ENCODE data around the gene BRD2.

BRD2 gene

DNA sequence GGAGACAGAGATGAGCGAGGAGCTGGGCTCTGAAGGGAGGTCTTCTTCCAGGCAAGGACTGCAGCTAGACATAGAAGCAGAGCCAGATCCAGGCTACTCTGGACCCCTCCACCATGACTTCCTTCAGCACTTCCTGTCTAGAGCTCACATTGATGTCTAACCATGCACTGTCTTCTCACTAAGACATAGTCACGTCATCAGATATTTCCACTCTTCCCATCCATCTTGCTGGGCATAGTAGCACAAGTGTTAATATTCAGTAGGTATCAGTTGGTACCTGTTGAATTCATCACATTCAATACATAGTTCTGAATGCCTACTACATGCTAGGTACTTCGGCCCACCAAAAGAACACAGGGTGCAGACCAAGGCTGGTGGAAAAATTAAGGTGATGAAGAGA lies 18.4 kb upstream of the BRD2 start:
- no peak for DNase-seq

DNA sequence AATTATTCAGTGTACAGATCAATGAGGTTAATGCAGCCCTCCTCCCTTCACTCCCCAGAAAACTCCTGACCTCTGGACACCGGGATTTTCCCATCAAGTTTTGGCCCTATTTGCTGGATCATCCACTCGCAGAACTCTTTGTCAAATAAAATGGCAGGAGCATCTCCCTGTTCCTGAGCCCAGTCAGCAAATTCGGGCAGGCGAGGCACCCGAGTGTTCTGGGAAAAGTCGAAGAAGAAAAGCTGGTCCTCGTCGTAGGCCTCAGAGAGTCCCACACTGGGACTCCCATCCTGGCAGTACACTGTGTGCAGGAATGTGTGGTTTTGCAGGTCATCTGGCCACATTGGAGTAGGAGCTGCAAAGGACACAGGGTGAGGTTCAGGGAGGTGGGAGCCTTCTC lies 17.9 kb upstream of the BRD2 start:
- no peak for DNase-seq

DNA sequence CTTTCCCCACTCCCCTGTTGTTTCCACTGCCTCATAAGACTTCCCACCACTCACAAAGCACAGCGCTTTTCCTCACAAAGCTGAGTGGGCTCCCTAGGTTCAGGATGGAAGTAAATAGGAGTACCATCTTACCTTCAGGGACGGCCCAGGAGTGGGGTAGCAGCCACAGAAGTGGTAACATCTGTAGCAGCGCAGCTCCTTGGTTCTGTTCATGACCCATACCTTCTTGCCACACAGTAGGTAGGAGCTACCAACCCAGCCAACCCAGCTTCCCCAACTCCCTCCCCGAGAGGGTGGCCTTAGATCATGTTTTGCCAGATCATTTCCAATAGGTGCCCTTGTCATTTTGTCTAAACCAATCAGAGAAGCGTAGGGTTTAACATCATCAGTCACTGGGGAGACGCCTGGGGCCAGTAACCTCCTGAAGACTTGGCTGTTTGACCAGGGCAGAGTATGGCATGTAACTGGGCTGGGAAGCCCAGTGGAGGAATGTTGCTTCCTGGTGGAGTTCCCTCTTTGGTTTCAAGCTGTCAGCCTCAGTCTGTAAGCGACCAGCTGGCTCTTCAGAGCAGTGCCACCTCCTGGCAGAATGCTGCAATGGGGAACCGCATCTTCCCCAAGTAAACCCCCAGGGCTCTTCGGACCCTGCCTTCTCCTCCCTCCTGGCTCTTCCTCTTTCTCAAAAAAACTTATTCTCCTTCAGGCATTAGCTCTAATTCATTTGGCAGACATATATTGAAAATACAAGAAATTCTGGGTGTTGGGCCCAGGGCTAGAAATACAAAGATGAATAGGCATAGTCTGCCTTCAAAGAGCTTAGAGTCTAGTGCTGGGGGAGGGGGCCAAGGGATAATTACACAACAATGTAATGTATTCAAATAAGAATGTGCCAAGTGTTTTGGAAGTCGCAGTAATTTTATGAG lies 15.3 kb upstream of the BRD2 start, which contains the start of gene HLA-DMA:
TSS of gene HLA-DMA (minus strand) at position 281 of the 923 bp plus-strand sequence. CDS start at position 220, 61 bp downstream.
- DNase-seq: peak; percentile 94

DNA sequence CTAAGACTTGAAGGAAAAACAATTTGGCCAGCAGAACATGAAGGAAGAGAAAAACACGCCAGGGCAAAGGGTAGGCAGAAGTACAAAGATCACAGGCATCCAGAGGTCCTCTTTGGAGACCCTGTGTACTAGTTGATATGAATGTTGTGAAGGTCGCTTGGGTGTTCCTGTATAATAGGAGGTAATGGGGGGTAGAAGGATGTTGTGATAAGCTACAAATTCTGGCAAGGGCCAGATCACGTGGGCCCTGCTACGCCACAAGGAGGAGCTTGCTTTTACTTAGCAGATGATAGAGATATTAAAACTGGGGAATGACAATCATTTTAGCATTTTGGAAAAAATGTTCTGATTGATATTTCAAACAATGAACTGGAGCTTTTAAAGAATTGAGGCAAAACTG lies 14.6 kb upstream of the BRD2 start:
- DNase-seq: no peak

DNA sequence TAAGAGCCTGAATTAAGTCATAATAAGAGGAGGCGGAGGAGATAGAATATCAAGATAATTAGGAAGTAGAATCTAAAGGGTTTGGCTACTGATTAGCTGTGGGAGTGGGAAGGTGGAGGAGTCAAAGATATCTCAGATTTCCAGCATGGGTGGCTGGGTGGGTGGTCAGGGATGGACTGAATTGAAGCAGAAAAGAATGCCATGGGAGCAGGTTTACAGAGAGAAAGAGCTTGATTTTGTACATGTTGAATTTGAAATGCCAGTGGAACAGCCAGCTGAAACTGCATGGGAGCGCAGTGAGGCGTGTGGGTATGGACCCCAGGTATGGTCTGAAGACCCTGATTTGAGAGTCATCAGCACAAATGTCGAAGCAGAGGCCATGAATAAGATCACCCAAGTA lies 14.1 kb upstream of the BRD2 start:
- no peak for DNase-seq

DNA sequence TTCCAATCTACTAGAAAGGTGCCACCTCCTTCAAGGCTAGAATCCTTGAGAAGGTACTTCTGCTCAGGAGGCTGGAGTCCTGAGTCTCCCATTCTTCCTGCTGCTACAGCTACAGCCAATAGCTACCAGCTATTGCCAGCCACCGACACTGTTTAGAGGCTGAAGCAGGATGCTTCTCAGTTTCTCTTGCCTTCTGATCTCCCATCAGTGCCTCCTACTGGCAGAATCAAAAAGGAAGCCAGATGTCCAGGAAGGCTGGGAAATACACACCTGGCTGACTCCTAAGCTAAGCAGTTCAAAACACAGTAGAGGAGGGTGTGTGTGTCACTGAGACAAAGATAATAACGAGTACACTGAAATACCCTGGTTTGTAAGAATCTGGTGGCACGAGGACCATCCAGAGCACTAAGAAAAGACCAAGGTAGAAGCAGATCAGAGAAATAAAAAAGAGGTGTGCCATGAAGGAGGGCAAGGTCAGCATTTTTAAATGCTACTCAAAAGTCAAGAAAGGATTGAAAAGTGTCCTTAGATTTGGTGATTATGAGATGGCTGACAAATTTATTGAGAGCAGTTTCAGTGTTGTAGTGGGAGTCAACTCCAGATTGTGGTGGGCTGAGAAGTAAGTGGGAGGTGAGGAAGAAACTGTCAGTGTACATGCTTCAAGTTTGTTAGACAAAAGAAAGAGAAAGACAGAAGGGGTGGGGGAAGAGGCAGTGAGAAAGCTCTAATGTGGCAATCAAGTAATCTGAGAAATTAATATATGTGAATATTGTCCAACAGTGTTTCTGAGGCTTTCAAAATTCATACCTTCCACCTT lies 13.2 kb upstream of the BRD2 start:
- peak; percentile 56 for DNase-seq

DNA sequence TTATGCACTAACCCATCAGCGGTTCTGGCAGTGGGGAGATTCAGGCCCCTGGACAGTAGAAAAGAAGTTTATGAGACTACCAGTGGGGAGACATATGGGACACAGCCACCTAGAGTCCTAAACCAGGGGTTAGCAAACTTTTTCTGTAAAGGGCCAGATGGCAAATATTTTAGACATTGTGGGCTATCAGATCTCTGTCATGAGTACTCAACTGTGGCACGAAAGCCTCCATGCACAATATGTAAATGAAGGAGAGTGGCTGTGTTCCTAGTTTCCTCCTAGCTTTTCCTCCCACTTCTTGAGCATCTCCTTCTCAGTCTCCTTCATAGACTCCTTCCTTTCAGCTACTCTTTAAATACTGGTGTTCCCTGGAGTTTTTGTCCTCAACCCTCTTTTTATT lies 12.2 kb upstream of the BRD2 start:
- no peak for DNase-seq

DNA sequence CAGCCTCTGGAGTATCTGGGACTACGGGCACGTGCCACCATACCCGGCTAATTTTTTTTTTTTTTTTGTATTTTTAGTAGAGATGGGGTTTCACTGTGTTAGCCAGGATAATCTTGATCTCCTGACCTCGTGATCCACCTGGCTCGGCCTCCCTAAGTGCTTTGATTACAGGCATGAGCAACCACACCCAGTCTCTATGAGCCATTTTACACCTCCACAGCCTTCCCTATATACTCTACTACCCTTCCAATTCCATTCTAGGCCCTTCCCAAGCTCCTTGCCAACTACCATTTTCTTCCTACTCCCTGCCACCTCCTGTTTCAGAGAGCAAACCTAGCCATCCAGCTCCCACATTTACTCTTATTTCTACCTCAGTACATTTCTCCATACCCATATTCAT lies 7.8 kb upstream of the BRD2 start:
- no peak for DNase-seq

DNA sequence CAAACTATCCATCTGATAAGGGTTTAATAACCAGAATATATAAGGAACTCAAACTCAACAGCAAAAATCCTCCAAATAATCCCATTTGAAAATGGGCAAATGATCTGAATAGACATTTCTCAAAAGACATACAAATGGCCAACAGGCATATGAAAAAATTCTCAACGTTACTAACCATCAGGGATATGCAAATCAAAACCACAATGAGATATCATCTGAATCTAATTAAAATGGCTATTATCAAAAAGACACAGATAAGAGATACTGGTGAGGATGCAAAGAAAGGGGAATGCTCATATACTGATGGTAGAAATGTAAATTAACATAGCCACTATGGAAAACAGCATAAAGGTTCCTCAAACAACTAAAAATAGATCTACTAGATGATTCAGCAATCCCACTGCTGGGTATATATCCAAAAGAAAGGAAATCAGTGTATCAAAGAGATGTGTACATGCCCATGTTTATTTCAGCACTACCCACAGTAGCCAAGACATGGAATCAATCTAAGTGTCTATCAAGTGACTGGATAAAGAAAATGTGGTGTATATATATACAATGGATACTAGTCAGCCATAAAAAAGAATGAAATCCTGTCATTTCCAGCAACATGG lies 6.1 kb upstream of the BRD2 start:
- DNase-seq: no peak

DNA sequence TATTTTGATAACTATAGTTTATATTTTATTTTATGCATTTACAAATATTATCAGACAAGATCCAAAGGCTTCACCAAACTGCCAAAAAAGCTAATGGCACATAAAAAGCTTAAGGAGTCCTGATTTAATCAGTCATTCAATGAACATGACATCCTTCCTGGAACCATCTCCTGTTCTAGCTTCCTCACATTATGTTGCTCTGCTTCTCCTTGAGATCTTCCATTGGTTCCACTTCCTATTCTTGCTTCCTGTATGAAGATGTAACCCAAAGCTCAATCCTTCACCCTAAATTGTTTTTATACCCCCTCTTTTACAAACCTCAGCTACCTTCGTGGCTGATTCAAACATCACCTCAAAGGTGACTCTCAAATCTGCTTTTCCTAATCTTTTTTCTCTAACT lies 4.5 kb upstream of the BRD2 start:
- no peak for DNase-seq

DNA sequence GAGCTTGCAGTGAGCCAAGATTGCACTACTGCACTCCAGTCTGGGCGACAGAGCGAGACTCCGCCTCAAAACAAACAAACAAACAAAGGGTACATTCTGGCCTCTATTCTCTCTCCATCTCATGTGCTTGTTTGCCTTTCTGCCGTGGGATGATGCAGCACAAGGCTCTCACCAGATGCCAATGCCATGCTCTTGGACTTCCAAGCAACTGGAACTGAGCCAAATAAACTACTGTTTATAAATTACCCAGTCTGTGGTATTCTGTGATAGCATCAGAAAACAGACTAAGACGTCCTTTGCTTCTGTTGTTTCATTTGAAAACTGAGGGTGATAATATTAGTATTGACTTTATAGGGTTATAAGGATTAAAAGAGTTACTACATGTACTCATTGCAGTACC lies 3.6 kb upstream of the BRD2 start:
- DNase-seq: no peak

DNA sequence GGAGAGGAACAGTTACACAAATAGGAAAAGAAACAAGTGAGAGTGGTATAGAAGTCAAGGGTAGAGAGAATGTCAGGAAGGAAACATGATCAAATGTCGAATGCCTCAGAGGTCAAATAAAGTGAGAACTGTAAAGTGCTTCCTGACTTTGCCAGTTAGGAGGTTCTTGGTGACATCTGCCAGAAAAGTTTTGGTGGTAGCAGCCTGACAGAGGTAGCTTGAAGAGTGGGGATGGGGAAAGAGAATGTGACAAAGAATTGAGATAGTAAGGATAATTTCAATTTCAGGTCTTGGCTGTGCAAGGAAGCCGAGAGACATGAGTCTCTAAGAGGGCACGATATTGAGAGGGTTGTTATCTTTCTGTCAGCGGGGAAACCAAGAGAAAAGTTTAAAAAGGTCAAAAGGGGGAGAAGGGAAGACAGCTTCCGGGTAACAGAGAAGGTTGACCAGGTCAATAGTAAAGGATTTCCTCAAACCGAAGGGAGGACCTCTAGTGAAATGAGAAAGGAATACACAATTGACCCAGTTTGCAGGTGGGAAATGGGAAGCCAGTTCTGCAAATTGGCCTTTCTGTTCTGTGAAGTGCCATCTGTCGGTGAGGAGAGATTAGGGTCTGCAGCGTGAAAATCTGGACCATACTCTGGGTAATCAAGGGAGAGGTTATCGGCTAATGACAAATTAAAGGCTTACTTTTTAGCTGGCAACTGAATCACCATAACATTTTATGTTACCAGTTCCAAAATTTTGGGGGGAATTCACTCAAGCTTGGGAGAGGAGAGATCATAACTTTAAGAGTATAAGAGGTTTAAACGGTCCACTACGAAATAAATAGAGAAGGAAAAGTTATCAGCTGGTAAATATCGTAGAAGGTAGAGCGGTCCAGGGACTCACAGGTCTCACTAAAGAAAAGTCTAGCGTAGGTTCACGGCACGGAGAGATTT lies 973 bp upstream of the BRD2 start:
- peak; percentile 67 for DNase-seq

DNA sequence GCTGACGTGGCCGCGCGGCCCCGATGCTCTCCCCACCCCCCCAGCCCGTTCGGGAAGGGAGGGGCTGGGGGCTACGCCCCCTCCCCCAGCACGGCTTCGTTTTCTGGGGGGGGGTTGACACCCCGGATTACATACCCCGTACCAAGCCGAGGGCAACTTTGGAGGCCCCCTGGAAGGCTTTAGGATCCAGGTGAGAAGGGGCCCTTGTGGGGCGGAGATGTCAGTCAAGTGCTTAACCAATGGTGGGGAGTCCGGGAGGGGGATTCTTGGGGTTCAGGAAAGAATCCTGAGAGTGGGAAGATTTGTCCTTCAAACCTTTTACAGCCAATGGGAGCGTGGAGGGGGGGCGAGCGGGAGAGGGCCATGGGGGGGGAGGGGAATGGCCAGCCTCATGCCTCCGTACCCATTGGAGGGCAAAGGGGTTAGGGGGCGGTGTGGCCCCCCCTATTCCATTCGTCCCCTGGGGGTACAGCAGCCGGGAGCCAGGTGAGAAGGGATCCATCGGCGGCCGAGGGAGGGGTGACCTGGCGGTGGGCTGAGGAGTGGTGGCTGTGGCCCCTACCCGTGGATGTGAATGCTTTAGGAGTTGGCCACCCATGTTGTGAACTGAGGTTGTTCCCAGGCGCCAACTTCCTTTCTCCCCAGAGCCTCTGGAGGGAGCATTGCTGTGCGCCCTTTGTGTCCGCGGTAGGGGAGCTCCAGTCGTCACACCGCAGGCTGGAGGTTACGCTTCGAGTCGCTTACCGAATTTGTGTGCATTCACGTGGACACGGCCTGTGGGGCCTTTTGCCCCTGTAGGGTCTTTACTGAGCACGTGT lies 682 bp downstream of the BRD2 start:
- peak; percentile 85 for DNase-seq

DNA sequence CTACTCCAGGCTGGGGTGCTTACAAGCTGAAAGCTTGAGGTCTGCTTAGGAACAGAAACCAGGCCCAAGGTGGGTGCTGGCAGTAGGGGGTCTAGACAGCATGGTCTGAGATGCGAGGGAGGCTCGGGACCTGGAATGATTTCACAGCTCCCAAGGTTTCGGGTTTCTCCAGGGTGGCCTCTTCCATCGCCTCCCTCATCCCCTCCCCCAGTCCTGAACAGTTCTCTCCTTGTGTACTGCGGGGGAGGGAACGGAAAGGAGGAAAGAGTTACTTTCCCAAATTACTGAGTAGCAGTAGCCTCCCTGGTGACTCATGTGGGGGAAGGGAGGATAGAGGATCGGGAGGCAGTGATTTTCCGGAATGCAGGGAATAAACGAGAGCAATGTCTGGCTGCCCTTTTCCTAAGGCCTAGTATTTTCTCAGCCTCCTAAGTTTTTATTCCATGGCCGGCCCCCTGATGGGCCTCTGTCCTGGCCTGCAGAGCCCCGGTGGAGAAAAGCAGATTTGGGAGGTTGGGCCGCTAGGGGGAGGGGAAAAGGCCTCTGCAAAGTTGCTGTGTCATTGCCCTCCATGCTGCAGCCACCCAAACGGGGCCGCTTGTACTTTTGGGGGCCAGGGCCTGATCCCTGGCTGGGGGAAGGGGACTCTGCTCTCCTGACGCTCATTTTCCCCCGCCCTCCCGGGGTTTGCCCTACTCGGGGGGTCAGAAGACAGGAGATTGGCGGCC lies 1.5 kb downstream of the BRD2 start:
- DNase-seq: peak; percentile 86

DNA sequence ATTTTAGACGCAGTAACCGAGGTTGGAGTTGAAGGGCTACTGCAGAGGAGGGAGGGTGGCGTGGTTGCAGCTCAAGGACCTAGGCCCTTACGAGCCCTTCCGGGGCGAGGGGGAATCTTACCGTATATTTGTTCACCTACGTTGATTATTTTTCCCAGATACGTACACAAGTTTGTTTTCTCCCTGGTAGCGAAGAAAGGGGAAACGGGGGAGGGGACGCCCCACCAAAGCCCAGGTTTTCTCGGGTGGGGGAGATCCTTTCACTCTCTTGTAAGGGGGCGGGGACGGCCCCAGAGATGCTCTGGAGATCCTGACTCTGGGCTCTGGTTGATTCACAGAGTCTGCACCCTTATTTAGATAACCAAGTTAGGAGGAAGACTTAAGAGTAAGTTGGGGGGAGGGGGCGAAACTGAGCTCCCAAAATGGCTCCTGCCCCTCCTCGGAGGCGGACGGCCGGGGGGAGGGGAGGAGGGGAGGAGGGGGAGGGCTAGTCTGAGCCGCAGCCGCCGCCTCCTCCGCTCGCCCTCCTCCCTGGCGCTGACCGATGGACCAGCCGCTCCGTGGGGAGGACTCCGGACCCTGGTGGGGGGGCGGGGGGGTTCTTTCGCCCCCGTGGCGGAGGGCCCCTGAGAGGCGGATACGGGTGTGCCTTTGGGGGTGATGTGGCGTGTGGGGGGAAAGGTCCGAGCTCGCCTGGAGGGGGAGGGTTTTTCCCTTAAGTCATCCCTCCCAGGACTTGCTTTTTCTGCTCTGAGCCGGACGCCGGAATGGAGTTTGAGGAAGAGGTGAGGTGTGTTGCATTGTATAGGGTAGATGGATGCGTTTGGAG lies 2.2 kb downstream of the BRD2 start:
- peak; percentile 91 for DNase-seq

DNA sequence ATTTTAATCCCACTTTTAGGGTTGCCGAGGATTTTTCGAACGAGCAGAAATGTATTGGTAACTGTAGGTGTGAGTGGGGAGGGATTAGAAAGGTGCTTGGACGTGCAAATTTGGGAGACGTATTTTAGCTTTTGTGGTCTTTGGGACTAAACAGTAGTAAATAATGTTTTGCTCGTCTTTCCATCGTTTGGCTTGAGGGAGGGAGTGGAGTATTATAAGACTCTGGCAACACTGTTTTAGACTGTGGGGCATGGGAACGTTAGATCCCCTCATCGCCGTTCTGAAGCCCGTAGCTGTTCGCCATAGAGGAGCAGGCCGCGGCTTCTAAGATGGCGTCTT lies 2.8 kb downstream of the BRD2 start:
- DNase-seq: no peak

DNA sequence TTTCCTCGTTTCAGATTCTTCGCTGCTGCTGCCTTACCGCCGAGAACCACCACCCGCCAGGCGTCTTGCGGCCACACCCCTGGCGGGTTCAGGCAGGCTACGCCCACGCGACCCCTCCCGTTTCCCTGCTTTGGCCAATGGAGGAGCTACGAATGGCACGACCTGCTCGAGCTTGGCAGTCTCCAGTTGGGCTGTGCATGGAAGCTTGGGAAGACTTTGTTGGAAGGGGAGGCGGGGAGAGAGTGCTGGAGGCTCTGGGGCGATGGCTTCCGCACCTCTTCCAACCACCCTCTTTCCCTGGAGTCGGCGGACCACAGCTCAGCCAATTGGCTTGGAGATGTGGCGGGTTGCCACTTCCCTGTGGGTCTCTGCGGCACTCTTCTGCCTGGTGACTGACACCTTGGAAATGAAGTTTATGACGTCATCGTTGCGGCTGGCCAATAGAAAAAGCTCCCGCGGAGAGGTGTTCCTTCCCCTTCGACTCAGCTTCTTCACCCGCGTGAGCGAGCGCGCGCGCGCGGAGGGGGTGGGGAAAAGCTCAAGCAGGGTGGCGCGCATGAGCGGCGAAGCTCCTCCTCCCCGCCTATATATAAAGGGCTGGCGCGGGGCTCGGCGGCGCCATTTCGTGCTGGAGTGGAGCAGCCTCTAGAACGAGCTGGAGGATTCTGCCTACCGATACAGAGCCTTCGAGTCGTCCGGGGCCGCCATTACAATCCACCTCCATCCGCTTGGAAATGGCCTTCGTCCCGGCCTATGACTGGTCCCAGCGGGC lies 3.4 kb downstream of the BRD2 start:
- peak; percentile 100 for DNase-seq

DNA sequence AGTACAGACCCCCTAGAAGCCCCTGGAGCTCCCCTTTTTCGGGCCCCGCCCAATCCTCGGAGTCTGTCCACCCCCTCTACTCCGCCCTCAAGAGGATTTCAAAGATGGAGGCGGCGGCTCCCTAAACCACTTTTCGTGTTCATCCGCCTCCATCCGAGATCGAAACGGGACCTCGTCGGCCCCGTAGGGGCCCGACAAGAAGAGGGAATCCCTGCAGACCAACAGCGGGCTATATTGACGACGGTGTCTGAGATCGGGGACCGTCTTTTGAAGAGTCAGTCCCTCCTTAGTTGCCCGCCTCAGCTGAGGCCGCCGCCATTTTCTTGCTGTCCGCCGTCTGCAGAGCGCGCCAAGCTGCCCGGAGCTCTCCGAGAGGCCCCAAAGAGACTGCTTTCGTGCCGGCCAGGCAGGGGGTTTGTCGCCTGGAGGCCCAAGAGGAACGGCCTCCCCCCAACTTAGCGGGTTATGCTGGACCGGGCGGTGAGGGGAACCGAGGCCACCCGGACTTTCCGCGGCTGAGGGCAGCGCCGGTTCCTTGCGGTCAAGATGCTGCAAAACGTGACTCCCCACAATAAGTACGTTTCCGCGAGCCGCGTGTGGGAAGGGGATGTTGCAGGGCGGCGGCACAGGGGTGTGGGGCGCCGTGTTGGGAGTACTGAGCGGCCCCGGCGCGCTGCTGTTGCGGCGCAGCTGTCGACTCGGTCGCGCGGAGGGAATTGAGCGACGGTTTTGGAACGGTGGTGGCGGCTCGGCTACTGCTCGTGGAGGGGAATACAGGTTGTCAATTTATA lies 4.2 kb downstream of the BRD2 start:
- no peak for DNase-seq
